Thymus (tissue), 11 donors: ENCODE data around the gene ETV6. TPM values are rescaled to one million over a fixed set of nuclear protein-coding genes. Genes with fewer than 3 reads are reported as not detected.

ENCODE experiments used
- DNase-seq, 9 donors: peaks; one replicate each; pipeline ENCODE4 v3.0.0-alpha.2; 2013; ENCODE audit warnings: low spot score in 9 of 9, low read depth in 6 of 9, missing footprints in 1 of 9
- H3K27ac ChIP-seq, 2 donors: one replicate each; pipeline ENCODE4 v1.5.1; 2013; ENCODE audit warnings: control low read depth in 1 of 2, low read depth in 1 of 2, low read length in 1 of 2, mild to moderate bottlenecking in 1 of 2, moderate library complexity in 1 of 2
- H3K27me3 ChIP-seq, 2 donors: one replicate each; pipeline ENCODE4 v1.5.1; 2013; ENCODE audit warnings: low read length in 1 of 2; ENCODE audit not compliant: control insufficient read depth in 2 of 2, insufficient read depth in 1 of 2
- H3K36me3 ChIP-seq, 2 donors: one replicate each; pipeline ENCODE4 v1.5.1; 2013; ENCODE audit warnings: low read length in 1 of 2, mild to moderate bottlenecking in 1 of 2, moderate library complexity in 1 of 2; ENCODE audit not compliant: control insufficient read depth in 2 of 2, insufficient read depth in 2 of 2
- H3K4me1 ChIP-seq, 2 donors: one replicate each; pipeline ENCODE4 v1.5.1; 2013; ENCODE audit warnings: low read length in 2 of 2; ENCODE audit not compliant: control insufficient read depth in 2 of 2, insufficient read depth in 2 of 2
- H3K4me3 ChIP-seq, 2 donors: one replicate each; pipeline ENCODE4 v1.5.1; 2013; ENCODE audit warnings: low read length in 2 of 2, control low read depth in 1 of 2, mild to moderate bottlenecking in 1 of 2
- H3K9me3 ChIP-seq, 2 donors: one replicate each; pipeline ENCODE4 v1.5.1; 2013; ENCODE audit warnings: low read length in 1 of 2, mild to moderate bottlenecking in 1 of 2; ENCODE audit not compliant: control insufficient read depth in 2 of 2, insufficient read depth in 1 of 2
- WGBS: extraction: QIAGEN DNeasy Blood & Tissue Kit; methylation state at CpG from one replicate; pipeline ENCODE4 v1.1.7; 2013; 5-methylcytosine and 5-hydroxymethylcytosine counted together
- polyA plus RNA-seq: library from polyadenylated mRNA; stranded (reverse); fragments of 200-250 nt; gene quantifications from one replicate; pipeline ENCODE4 v1.2.3, GENCODE V29; 2013
- total RNA-seq: library from RNA; stranded (reverse); fragments of 120-200 nt; gene quantifications from one replicate; pipeline ENCODE4 v1.2.4, GENCODE V29; 2013
- donor health status: healthy.

Gene ETV6
- total and polyA plus RNA-seq, 2 donors: 15.0 to 18.3 TPM

GRCh38 chr12:11855983-11856374 is 206.5 kb downstream of the ETV6 start:
- Histone ChIP-seq H3K9me3 (no peaks in the 10 kb centered on the region), H3K4me3 (no peak overlapping the region)

GRCh38 chr12:11856971-11857370 is 207.5 kb downstream of the ETV6 start:
- H3K9me3 ChIP-seq: no peaks in the 10 kb centered on the region
- 91% methylated on average over 7 of the region's 7 CpGs for WGBS
- peaks cover 30 to 67% of the 10 kb centered on the region in 2 donors for H3K4me1 ChIP-seq
- peaks cover 18 to 76% of the 10 kb centered on the region in 2 donors for H3K36me3 ChIP-seq
- no peaks in the 10 kb centered on the region for H3K27me3 ChIP-seq
- no peak overlapping the region for H3K4me3 ChIP-seq
- no peak for DNase-seq
- H3K27ac ChIP-seq: no peak overlapping the region

More at GRCh38 chr12:11855983-11856374, 206.5 kb downstream of the ETV6 start:
- Histone ChIP-seq H3K4me1 (peaks cover 36 to 63% of the 10 kb centered on the region in 2 donors), H3K27ac (peak overlapping the region; percentile 78 to 84), H3K36me3 (peaks cover 18 to 70% of the 10 kb centered on the region in 2 donors), H3K27me3 (no peaks in the 10 kb centered on the region)
- 49% methylated on average over 4 of the region's 4 CpGs for WGBS
- peak in 2 of 9 donors; percentile 37 to 63 for DNase-seq

- 93% methylated on average over 17 of the region's 17 CpGs for WGBS
- H3K4me1 ChIP-seq: peaks cover 16 to 48% of the 10 kb centered on the region in 2 donors
- H3K27me3 ChIP-seq: no peaks in the 10 kb centered on the region
- H3K36me3 ChIP-seq: peaks cover 22 to 83% of the 10 kb centered on the region in 2 donors
- no peak for DNase-seq
- no peak overlapping the region for H3K4me3 ChIP-seq
- peaks cover 0 to 2% of the 10 kb centered on the region in 2 donors for H3K9me3 ChIP-seq
- no peak overlapping the region for H3K27ac ChIP-seq
Observed at GRCh38 chr12:11859705-11860425, 210.4 kb downstream of the ETV6 start.

GRCh38 chr12:11861155-11861863 is 211.8 kb downstream of the ETV6 start:
- whole genome bisulfite sequencing: 81% methylated on average over 5 of the region's 5 CpGs
- H3K27ac ChIP-seq: peak overlapping the region in 1 of 2 donors; percentile 59
- H3K36me3 ChIP-seq: peaks cover 19 to 76% of the 10 kb centered on the region in 2 donors

GRCh38 chr12:11861864-11862600 is 212.6 kb downstream of the ETV6 start:
- H3K4me3 ChIP-seq: no peak overlapping the region
- no peaks in the 10 kb centered on the region for H3K27me3 ChIP-seq
- peaks cover 0 to 29% of the 10 kb centered on the region in 2 donors for H3K4me1 ChIP-seq
- peaks cover 0 to 2% of the 10 kb centered on the region in 2 donors for H3K9me3 ChIP-seq
- 93% methylated on average over 7 of the region's 7 CpGs for WGBS
- peak overlapping the region in 1 of 2 donors; percentile 59 for H3K27ac ChIP-seq
- H3K36me3 ChIP-seq: peaks cover 16 to 76% of the 10 kb centered on the region in 2 donors
- no peak for DNase-seq

More at GRCh38 chr12:11861155-11861863, 211.8 kb downstream of the ETV6 start:
- Histone ChIP-seq H3K4me3 (no peak overlapping the region), H3K27me3 (no peaks in the 10 kb centered on the region), H3K9me3 (peaks cover 0 to 2% of the 10 kb centered on the region in 2 donors), H3K4me1 (peaks cover 2 to 34% of the 10 kb centered on the region in 2 donors)
- no peak for DNase-seq

- Histone ChIP-seq H3K4me1 (peaks cover 0 to 28% of the 10 kb centered on the region in 2 donors), H3K27me3 (no peaks in the 10 kb centered on the region), H3K36me3 (peaks cover 18 to 74% of the 10 kb centered on the region in 2 donors), H3K27ac (peak overlapping the region in 1 of 2 donors; percentile 54), H3K4me3 (no peak overlapping the region), H3K9me3 (peaks cover 0 to 2% of the 10 kb centered on the region in 2 donors)
- DNase-seq: no peak
- 77% methylated on average over 5 of the region's 5 CpGs for WGBS
Observed at GRCh38 chr12:11862798-11863197, 213.3 kb downstream of the ETV6 start.

- Histone ChIP-seq H3K4me1 (peaks cover 0 to 28% of the 10 kb centered on the region in 2 donors), H3K27ac (peak overlapping the region in 1 of 2 donors; percentile 54), H3K36me3 (peaks cover 23 to 74% of the 10 kb centered on the region in 2 donors), H3K4me3 (no peak overlapping the region), H3K9me3 (peaks cover 0 to 2% of the 10 kb centered on the region in 2 donors), H3K27me3 (no peaks in the 10 kb centered on the region)
- WGBS: 90% methylated on average over 5 of the region's 5 CpGs
- DNase-seq: no peak
Observed at GRCh38 chr12:11863478-11863906, 214.0 kb downstream of the ETV6 start.

GRCh38 chr12:11863988-11864387 is 214.5 kb downstream of the ETV6 start:
- Histone ChIP-seq H3K27me3 (no peaks in the 10 kb centered on the region), H3K27ac (peak overlapping the region in 1 of 2 donors; percentile 54), H3K36me3 (peaks cover 23 to 73% of the 10 kb centered on the region in 2 donors), H3K4me3 (no peak overlapping the region), H3K4me1 (peaks cover 0 to 28% of the 10 kb centered on the region in 2 donors), H3K9me3 (peaks cover 0 to 2% of the 10 kb centered on the region in 2 donors)
- WGBS: 82% methylated on average over 3 of the region's 3 CpGs
- no peak for DNase-seq
